ENCODE measurements around the gene MZT1.

- TF ChIP-seq CTCF (conservative IDR thresholded peaks at IDR 0.05; ENCODE audit: low read depth in 2 of 2): no peak
- no peak for TF ChIP-seq POLR2AphosphoS5 (IDR thresholded peaks at IDR 0.05; ENCODE audit: low read depth)
Measured at GRCh38 chr13:72757792-72758535, 30.5 kb upstream of the MZT1 start.

Measured in GM23338 (cell line).